PFSK-1 (cell line): Measurements from ENCODE around the gene CD83.

ENCODE experiments used
- FOXP2 ChIP-seq: optimal IDR thresholded peaks from 2 replicates; pipeline ENCODE3; 2011; ENCODE audit warnings: borderline replicate concordance, control low read depth, inconsistent platforms; ENCODE audit not compliant: insufficient read depth; ENCODE audit errors: extremely low read length, extremely low read depth
- POLR2AphosphoS5 ChIP-seq: IDR thresholded peaks from 2 replicates; pipeline ENCODE4 v1.6.1; 2012; ENCODE audit warnings: low read depth, mild to moderate bottlenecking, control low read depth, low read length, moderate library complexity
- REST ChIP-seq, 2 experiments: IDR thresholded peaks; 2 replicates each; pipeline versions ENCODE4 v1.6.1 to v1.8.0; 2011 to 2012; ENCODE audit warnings: low read depth in 2 of 2, low read length in 2 of 2, control low read depth in 1 of 2, inconsistent platforms in 1 of 2, mild to moderate bottlenecking in 1 of 2, moderate library complexity in 1 of 2; ENCODE audit not compliant: insufficient read depth in 1 of 2
- SIN3A ChIP-seq: IDR thresholded peaks from 2 replicates; pipeline ENCODE4 v1.6.1; 2012; ENCODE audit warnings: mild to moderate bottlenecking, low read length, moderate library complexity, borderline replicate concordance; ENCODE audit not compliant: insufficient read depth
- TAF1 ChIP-seq: IDR thresholded peaks from 2 replicates; pipeline ENCODE4 v1.6.1; 2012; ENCODE audit warnings: low read length, control low read depth, borderline replicate concordance; ENCODE audit not compliant: insufficient read depth

CD83 gene

GRCh38 chr6:14095437-14095836, 22.1 kb upstream of the CD83 start:
- TF ChIP-seq POLR2AphosphoS5, result no peak
- TF ChIP-seq SIN3A, result no peak
- no peak for TF ChIP-seq REST (IDR thresholded peaks at IDR 0.05; ENCODE audit: insufficient read depth in 1 of 2, low read depth in 2 of 2, low read length in 2 of 2)
- TF ChIP-seq FOXP2, result no peak

GRCh38 chr6:14100138-14100537, 17.4 kb upstream of the CD83 start:
- TF ChIP-seq TAF1 (no peak), POLR2AphosphoS5 (no peak)

GRCh38 chr6:14100966-14101365, 16.6 kb upstream of the CD83 start:
- TF ChIP-seq REST (IDR thresholded peaks at IDR 0.05; ENCODE audit: insufficient read depth in 1 of 2, low read depth in 2 of 2, low read length in 2 of 2) (no peak), TAF1 (no peak), FOXP2 (no peak), POLR2AphosphoS5 (no peak), SIN3A (no peak)

GRCh38 chr6:14102383-14102782, 15.2 kb upstream of the CD83 start:
- TF ChIP-seq FOXP2 (no peak), POLR2AphosphoS5 (no peak), REST (IDR thresholded peaks at IDR 0.05; ENCODE audit: insufficient read depth in 1 of 2, low read depth in 2 of 2, low read length in 2 of 2) (no peak), TAF1 (no peak), SIN3A (no peak)

GRCh38 chr6:14105547-14105946, 12.0 kb upstream of the CD83 start:
- TF ChIP-seq POLR2AphosphoS5, result no peak

GRCh38 chr6:14107000-14107399, 10.6 kb upstream of the CD83 start:
- TF ChIP-seq POLR2AphosphoS5, result no peak
- no peak for TF ChIP-seq FOXP2
- no peak for TF ChIP-seq TAF1

GRCh38 chr6:14107711-14108494, 9.7 kb upstream of the CD83 start:
- TF ChIP-seq SIN3A, result no peak
- no peak for TF ChIP-seq FOXP2
- TF ChIP-seq REST (IDR thresholded peaks at IDR 0.05; ENCODE audit: insufficient read depth in 1 of 2, low read depth in 2 of 2, low read length in 2 of 2), result no peak
- no peak for TF ChIP-seq POLR2AphosphoS5
